ENCODE data around the gene RAB3D.

GRCh38 chr19:11279505-11280236 is 59.8 kb downstream of the RAB3D start:
- TF ChIP-seq ZNF384 (IDR thresholded peaks at IDR 0.05): no peak
- TF ChIP-seq FOXA1 (IDR thresholded peaks at IDR 0.05): no peak
- no peak for TF ChIP-seq ELF4 (IDR thresholded peaks at IDR 0.05)
- no peak for TF ChIP-seq TARDBP (IDR thresholded peaks at IDR 0.05)
- no peak for TF ChIP-seq HDGF (IDR thresholded peaks at IDR 0.05; ENCODE audit: borderline replicate concordance)
- TF ChIP-seq FOXM1 (IDR thresholded peaks at IDR 0.05; ENCODE audit: borderline replicate concordance): no peak
- TF ChIP-seq NFRKB (IDR thresholded peaks at IDR 0.05): no peak
- TF ChIP-seq CTBP1 (IDR thresholded peaks at IDR 0.05; ENCODE audit: borderline replicate concordance): no peak
- TF ChIP-seq ARNT (IDR thresholded peaks at IDR 0.05): no peak
- TF ChIP-seq SUZ12 (IDR thresholded peaks at IDR 0.05): no peak

All from HEK293T (cell line).